HG02588 (cell line): ENCODE data around the gene SYAP1.
A peak's percentile ranks its signal among the peaks of the same experiment; 100 is the strongest.
"Not testable (repeated sequence)": the region's sequence is repeated elsewhere in the genome, so short reads cannot be mapped to it uniquely, and the experiment has no call there.

ENCODE experiments used
- ATAC-seq: cut with Tn5 transposase; IDR thresholded peaks from one replicate; pipeline ENCODE4 v1.9.1; 2021; ENCODE audit warnings: mild to moderate bottlenecking, moderate library complexity; ENCODE audit not compliant: unreplicated experiment

Gene SYAP1, protein sequence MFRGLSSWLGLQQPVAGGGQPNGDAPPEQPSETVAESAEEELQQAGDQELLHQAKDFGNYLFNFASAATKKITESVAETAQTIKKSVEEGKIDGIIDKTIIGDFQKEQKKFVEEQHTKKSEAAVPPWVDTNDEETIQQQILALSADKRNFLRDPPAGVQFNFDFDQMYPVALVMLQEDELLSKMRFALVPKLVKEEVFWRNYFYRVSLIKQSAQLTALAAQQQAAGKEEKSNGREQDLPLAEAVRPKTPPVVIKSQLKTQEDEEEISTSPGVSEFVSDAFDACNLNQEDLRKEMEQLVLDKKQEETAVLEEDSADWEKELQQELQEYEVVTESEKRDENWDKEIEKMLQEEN

DNA sequence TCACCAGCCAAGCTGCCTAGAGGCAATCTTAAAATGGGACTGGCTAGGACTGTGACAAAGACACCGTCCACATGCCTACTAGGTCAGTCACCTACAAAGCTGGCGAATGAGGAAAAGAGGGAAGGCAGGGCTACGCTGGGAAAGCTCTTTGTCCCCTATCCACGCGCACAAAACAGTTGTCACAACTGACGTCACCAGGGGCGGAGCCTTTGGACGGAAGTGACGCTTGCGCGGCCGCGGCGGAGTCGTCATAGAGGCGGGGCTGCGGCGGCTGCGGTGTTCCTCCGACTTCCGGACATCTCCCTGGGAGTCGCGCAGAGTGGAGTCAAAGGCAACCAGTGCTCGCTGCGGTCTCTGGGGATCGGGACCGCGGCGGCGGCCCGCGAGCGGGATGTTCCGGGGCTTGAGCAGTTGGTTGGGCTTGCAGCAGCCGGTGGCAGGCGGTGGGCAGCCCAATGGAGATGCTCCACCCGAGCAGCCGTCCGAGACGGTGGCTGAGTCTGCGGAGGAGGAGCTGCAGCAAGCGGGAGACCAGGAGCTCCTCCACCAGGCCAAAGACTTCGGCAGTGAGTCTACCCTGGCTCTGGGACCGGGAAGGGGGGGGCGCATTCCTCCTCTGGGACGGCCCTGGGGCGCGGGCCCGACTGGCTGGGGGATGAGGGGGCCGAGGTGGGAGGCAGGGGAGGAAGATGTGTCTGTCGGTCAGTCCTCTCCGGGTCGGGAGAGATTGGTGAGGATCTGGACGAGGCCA, at the start of gene SYAP1:
Gene SYAP1, plus strand, starts transcription at position 279 of the 751 bp plus-strand sequence. Its CDS starts 113 bp downstream, at position 392.
- peak; percentile 99 for ATAC-seq

DNA sequence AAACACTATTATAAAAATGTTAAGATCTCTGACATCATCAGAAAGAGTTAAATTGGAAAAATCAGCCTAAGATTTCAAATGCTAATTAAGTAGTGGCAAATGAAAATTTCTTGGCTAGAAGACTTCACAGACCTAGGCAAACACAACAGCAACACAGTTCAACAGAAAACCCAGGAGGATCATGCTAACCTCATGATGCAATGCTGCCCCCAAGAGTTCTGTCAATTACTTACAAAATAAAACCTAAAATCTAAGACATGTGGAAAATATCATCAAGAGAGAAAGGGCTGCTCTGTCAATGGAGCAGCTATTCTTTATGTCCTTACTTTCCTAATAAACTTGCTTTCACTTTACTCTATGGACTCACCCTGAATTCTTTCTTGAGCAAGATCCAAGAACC, 48.4 kb upstream of the SYAP1 start:
- no peak for ATAC-seq

DNA sequence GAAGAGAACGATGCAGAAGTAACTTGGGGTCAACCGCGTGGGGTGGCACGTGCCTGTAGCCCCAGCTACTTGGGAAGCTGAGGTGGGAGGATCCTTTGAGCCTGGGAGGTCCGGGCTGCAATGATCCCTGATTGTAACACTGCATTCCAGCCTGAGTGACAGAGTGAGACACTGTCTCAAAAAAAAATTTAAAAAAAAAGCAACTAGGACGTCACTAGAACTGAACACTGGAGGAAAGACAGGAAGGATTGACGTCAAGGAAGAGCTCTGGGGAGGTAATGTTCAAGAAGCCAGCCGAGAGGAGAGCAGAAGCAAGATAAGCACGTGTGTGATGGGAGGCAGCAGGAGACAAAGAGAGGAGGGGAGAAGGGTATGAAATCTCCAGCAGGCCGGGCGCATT, 40.7 kb upstream of the SYAP1 start:
- ATAC-seq: no peak

DNA sequence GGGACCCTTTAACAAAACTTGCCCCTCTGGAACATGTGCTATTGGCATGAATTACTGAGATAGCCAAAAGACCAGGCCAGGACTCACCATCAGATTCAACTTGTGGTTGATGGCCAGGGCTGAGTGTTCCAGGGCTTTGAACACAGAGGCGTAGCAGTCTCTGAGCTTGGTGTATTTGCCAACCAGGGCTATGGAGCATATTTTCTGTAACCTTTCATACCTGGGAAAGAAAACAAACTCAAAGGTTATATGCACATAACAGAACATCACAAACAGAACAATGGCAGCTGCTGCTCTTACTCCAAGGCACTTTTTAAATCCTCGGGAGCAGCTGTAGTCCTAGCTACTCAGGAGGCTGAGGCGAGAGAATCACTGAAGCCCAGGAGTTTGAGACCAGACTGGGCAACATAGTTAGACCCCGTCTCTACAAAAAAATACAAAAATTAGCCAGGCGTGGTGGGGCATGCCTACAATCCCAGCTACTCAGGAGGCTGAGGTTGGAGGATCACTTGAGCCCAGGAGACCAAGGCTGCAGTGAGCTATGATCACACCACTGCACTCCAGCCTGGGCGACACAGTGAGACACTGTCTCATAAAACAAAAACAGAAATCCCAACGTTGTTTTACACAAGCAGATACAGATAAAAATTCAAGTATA, 36.3 kb upstream of the SYAP1 start:
- ATAC-seq: no peak

DNA sequence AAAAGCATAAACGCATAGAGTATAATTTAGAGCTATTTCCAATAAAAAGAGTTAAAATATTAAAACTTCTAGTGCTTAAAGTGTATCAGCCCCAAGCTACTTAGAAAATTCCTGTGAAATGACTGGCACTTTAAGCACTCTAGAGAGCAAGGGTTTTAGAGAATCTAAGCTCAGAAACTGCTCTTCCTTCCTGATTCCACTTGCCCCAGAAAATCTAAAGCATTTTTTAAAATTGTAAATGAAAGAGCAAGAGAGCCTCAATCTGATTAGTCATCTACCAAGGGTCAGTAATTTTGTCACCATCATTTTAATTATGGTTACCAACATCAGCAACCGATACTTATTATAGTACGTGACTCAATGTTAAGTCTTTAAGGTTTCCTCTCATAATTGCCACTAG, 31.9 kb upstream of the SYAP1 start:
- ATAC-seq: no peak

DNA sequence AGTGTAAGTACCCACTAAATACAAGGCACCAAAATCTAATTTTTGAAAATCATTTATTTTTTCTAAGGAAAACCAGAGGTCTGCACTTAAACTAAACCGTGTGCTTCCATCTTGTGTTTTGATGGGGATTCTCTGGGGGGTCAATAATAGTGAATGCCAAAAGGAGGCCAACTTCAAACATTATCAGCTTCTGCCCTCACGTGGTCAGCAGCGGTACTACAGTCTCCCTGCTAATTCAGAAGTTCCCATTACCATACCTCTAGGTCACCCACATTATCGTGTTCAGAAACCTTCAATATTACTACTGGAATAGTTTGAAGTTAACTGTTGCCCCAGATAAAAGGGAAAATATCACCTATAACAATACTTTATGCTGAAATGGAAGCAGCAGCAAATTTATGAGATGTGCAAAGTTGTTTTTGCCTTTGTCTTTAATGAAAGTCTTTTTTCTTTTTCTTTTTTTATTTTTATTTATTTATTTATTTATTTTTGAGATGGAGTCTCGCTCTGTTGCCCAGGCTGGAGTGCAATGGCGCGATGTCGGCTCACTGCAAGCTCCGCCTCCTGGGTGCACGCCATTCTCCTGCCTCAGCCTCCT, 24.2 kb upstream of the SYAP1 start:
- no peak for ATAC-seq

DNA sequence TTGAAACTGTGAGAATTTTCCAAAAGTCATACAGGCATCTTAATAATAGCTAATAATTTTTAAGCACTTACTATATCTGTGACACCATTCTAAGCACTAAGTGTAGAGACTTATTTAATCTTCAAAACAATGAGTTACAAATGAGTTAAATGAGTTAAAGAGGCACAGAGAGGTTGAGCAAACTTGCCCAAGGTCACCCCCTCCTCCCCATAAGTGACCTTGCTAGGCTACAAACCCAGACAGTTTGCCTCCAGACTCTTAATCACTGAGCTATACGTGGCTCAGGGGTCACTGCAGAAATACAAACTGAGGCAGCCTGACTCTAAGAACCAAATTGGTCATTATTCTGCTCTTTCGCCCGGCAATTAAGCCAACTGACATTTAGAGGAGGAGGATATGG, 22.5 kb upstream of the SYAP1 start:
- no peak for ATAC-seq

DNA sequence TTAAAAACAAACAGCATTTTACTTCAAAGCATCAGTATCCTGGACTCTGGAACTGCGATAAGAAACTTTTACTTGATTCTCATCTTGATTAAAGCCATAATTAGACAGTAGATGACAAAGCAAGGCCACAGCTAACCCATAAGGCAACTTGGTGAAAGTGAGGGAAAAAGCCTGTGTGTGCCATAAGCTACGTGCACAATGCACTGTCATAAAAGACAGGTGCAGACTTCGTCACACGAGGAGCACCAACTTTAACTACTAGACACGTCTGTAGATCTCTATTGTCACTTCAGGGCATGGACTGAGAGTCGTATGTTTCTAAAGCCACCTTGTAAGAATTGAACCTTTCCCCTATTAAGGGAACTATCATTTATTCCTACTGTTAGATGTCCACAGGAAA, 20.0 kb upstream of the SYAP1 start:
- no peak for ATAC-seq

DNA sequence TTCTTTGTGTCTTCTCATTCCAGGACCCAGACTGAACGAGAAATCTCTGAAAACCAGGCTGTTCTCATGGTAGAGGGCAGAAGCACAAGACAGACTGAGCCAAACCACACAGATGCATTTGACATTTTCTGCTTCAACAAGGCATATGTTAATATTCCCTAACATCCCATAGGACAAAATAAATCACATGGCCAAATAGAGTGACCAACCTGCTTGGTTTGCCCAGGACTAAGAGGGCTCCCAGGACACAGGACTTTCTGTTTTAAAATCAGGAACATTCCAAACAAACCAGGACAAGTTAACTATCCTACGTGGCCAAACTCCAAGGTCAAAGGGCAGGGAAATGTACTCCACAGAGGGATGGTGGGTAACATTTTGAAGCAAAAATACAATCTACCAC, 18.7 kb upstream of the SYAP1 start:
- no peak for ATAC-seq

DNA sequence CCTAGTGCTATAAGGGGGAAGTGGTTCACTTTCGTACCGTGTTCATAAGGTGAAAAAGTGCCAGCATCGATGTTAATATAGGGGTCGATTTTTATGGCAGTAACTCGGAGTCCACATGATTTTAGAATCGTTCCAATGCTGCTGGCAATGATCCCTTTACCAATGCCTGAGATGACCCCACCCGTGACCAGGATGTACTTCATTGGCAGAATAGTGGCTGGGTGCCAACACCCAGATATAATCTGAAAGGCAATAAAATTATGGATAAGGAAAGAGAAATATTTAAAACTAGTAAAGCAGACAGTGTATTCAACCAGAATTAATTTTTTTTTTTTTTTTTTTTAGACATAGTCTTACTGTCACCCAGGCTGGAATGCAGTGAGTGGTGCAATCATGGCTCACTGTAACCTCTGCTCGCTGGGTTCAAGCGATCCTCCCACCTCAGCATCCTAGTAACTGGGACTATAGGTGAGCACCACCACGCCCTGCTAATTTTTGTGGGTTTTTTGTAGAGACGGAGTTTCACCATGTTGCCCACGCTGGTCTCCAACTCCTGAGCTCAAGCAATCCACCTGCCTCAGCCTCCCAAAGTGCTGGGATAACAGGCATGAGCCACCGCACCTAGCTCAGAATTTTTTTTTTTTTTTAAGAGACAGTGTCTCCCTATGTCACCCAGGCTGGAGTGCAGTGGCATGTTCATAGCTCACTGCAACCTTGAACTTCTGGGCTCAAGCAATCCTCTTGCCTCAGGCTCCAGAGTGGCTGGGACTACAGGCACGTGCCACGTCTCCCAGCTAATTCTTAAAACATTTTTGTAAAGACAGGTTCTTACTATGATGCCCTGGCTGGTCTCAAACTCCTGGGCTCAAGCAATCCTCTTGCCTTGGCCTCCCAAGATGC, 16.5 kb upstream of the SYAP1 start:
- ATAC-seq: no peak

DNA sequence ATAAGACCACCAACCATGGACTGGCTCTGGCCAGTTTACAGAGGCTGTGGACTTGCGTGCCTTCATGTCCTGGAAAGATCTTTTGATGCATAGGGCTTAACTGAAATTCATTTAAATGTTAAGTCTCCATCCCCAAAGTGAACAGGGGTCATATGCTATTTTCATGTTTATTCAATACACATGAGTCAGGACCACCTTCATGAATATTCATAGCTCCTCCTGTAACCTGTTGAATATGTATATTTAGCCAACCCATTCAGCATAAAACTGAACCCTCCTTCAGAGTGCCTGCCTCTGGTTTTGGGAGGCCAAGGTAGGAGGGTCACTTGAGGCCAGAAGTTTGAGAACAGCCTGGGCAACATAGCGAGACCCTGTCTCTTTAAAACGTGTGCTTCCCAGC, 14.0 kb upstream of the SYAP1 start:
- no peak for ATAC-seq

DNA sequence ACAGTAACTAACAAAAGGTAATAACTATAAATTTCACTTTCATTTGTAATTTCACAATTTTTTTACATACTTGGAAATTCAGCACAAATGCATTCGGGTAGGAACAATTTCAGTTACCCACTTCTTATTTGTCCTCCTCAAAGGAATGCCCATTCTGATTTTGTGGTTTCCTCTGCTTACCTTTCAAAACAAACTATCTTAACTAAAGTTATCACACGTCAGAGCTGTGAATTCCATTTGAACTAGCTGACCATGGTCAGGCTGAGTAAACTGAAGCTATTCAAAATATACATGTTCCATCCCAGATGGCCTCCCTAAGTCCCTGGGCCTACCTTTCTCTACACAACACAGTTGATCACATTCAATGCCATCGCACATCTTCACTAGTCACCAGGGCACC, 11.4 kb upstream of the SYAP1 start:
- no peak for ATAC-seq

DNA sequence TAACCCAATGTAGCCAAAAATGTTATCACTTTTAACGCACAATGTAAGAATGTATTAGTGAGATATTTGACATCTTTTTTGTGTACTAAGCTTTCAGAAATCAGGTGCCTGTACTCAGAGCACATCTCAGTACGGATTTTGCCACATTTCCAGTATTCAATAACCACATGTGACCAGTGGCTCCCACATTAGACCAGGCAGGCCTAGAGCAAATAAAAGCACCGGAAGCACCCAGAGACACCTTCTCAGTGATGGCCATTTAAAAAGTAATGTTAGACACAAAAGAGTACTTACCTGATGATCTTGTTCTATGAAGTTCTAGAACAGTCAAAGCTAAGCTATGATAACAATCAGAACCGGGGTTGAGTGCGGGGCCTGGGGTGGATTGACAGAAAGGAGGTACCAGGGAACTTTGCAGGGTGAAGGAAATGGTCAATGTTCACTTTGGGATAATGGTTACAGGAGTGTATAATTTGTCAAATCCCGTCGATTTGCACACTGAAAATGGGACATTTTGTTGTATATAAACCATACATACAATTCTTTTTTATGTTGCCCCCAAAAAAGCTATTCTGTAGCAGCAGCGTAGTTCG, 8.1 kb upstream of the SYAP1 start:
- ATAC-seq: no peak

DNA sequence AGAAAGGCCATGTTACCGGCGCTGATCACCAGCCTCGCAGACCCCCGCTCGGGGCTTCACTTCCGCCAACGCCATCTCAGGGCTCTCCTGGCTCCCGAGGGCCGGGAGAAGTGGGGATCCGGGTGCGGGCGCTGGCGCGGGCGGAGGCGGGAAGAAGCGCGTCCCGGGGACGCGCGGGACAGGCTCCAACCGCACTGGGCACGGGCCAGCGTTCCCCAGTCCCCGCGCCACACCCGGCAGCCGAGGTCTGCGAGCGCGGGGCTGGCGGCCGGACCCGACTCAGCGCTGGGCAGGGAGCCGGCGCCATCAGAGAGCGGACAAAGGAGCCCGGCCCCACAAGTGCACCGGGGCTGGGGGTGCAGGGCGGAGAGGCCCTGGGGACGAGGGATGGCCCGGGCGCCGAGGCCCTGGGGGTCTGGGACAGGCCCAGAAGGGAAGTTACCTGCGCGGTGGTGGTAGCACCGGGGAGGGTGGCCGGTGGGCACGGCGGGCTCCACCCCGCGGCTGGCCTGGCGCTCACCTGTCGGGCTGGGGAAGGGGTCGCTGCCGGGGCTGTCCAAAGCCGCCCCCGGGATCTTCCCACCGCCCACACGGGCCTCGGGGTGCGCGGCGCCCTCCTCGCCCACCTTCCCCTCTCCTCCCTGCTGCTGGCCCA, 7.4 kb upstream of the SYAP1 start:
- ATAC-seq: peak; percentile 39

DNA sequence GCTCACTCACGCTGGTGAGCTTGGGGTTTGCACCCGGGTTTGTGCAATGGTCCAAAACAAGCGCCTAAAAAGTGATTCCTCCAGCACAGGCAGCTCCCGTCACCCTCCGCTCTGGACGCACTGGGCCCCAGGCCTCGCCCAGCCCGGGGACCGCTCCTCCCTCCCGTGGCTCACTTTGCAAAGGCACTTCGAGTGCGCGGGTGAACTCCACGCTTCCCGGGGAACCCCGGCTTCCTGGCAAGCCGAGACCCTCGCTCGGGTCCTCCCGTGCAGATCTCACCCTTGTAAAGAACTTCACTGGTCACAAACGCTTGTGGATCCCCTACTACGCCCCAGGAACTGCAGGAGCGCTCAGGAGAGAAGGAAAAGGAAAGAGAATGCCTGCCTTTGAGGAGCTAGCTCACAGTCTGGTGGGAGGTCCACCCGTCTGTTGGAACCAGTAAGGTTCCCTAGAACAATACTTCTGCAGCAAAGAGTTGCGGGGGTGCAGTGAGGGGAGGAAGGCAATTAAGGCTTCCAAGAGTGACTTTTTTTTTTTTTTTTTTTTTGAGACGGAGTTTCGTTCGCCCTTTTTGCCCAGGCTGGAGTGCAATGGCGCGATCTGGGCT, 6.8 kb upstream of the SYAP1 start, which contains the start of gene CTPS2:
Gene CTPS2, minus strand, starts transcription at position 122 of the 608 bp plus-strand sequence. CDS start 9,767 bp downstream, outside the sequence.
- ATAC-seq: peak; percentile 86

DNA sequence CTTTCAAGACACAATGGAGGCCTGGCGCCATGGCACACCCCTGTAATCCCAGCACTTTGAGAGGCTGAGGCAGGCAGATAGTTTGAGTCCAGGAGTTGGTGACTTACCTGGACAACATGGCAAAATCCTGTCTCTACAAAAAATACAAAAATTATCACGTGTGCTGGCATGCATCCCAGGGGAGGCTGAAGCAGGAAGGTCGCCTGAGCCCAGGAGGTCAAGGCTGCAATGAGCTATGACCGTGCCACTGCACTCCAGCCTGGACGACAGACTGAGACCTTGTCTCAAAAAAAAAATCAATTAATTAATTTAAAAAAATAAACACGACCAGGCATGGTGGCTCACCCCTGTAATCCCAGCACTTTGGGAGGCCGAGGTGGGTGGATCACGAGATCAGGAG, 4.9 kb upstream of the SYAP1 start:
- ATAC-seq: no peak

DNA sequence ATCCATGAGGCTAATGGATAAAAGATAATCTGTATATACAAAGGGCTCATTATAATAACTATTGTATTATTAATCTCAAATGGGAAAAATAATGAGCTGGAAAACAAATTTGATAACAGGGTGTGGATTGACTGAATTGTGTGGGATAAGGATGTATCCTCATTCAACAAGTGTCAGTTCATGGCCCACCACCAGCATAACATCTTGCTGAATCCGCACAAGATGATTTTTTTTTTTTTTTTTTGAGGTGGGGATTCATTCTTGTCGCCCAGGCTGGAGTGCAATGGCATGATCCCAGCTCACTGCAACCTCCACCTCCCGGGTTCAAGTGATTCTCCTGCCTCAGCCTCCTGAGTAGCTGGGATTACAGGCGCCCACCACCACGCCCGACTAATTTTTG, 3.8 kb upstream of the SYAP1 start:
- ATAC-seq: not testable (repeated sequence)

DNA sequence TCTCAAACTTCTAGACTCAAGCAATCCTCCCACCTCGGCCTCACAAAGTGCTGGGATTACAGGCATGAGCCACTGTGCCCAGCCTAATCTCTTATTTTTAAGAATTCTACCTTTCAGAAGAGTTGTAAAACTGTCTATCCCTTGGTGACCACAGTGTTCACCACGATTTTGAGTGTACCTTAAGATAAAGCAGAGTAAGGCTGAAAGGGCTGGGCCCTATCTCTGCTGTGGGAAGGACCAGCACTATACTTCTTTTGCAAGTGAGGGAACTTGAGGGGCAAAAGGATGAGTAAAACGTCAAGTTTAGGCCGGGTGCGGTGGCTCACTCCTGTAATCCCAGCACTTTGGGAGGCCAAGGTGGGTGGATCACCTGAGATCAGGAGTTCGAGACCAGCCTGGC, 3.0 kb upstream of the SYAP1 start:
- not testable (repeated sequence) for ATAC-seq

DNA sequence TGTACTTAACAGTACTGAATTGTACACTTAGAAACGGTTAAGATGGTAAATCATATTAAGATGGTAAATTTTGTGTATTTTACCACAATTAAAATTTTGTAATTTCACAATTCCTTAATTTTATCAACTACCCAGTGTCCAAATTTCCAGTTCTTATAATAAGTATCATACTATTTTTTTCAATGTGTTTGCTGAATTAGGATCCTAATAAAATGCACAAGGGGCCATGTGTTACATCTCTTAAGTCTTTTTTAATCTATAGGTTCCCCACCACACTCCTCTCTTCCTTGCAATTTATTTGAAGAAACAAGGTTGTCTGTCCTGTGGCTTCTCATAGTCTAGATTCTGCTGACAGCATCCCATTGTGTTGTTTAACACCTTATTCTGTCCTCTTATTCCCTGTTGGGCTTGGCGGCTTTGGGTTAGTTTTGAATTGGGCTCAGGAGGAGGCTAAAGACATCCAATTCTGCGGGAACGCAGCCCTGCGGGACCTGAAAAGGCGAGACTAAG, 533 bp upstream of the SYAP1 start:
- peak; percentile 39 for ATAC-seq
